H4 (cell line): ENCODE data around the gene KRTCAP3. TPM values are rescaled to one million over a fixed set of nuclear protein-coding genes. Genes with fewer than 3 reads are reported as not detected.

Experiments used
- DNase-seq: peaks from one replicate; pipeline ENCODE4 v3.0.0-alpha.2; 2015; ENCODE audit warnings: low spot score
- total RNA-seq: library from RNA; depleted of rRNA; stranded (reverse); fragments of >200 nt; shearing (Covaris generic); gene quantifications from 2 replicates; pipeline ENCODE4 v1.2.3, GENCODE V29; 2014; rRNA removed

Gene KRTCAP3
- total RNA-seq, 1 experiment from 2014 or later: not detected

DNA sequence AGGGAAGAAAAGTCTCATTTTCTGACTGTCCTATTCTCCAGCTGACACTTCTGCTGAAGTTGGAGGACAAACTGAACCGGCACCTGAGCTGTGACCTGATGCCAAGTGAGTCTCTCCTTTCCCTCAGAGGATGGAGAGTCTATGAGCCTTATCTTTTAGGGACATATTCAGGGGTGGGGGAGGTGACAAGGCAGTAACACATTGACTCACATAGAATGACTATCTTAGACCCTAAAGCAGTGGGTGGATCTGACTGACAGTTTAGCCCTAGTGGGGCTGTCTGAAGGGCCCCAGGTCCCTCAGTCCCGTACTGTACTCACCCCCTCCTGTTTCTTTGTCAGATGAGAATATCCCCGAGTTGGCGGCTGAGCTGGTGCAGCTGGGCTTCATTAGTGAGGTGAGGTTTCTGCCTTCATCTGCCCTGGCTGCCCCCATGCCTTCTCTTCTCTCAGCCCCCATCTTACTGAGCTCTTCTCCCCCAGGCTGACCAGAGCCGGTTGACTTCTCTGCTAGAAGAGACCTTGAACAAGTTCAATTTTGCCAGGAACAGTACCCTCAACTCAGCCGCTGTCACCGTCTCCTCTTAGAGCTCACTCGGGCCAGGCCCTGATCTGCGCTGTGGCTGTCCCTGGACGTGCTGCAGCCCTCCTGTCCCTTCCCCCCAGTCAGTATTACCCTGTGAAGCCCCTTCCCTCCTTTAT lies 805 bp upstream of the KRTCAP3 start:
- DNase-seq: no peak

DNA sequence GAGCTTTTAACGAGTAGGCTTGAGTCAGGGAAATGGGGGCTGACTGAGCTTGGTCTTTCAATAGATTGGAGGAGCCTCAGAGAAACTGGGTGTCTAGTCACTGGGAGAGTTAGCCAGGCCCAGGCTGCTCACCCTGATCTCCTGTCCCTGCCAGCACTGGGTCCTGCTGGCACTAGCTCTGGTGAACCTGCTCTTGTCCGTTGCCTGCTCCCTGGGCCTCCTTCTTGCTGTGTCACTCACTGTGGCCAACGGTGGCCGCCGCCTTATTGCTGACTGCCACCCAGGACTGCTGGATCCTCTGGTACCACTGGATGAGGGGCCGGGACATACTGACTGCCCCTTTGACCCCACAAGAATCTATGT lies 720 bp downstream of the KRTCAP3 start:
- DNase-seq: no peak

- DNase-seq: no peak
Observed at GRCh38 chr2:27445155-27445554, 3.0 kb downstream of the KRTCAP3 start.

GRCh38 chr2:27445615-27446014 lies 3.4 kb downstream of the KRTCAP3 start:
- DNase-seq: no peak

DNA sequence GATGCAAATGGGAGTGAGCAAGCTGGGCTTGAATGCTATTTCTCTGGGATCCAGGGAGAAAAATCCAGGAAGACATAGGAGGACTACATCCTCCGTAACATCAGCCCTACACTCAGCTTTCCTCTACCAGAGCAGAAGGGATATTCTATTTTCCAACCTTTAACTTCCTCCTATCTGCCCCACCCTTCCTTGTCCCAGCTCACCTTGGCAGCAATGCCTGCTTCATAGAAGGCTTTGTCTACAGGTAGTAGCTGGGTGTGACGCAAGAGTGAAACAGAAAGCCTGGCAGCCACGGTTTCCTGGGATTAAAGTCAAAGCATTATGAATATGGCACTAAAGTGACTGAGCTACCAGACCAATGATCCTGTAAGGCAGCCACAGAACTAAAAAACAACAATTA lies 3.9 kb downstream of the KRTCAP3 start:
- no peak for DNase-seq

DNA sequence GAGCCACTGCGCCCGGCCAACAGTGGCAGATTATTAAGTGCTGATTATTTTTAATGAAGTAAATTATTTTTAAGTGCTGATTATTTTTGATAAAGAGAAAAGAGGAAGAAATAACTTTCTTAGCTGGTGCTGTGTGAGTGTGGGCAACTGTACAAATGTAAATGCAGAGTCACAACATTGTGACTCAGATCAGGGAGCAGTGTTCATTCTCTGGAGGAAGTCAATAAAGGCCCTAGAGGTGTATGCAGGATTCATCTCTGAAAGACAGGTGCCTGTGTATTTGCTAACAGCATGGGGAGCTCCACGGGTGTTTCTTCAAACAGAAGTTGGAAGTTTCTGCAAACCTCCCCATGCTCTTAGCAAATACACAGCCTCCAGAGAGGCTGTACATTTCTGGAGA lies 6.2 kb downstream of the KRTCAP3 start:
- no peak for DNase-seq

GRCh38 chr2:27451095-27451494 lies 8.9 kb downstream of the KRTCAP3 start:
- no peak for DNase-seq

GRCh38 chr2:27453968-27454367 lies 11.8 kb downstream of the KRTCAP3 start:
- no peak for DNase-seq

DNA sequence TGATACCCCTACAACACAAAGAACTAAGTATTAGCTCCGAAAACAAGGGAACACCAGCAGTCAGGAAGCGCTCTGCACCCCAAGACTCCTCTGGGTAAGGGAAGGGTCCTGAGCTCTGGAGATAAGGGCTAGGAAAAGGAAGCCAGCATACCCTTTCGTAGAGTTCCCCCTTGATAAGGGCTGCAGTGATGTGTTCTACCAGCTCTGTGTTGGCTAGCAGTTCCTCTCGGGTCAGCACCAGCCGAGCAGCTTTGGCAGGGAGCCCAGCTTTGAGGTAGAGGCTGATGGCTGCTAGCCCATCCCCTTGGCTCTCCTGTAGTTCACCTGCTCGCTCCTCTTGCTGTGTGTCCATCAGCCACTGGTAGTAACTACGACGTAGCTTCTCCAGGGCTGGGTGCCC lies 18.9 kb downstream of the KRTCAP3 start:
- DNase-seq: no peak

DNA sequence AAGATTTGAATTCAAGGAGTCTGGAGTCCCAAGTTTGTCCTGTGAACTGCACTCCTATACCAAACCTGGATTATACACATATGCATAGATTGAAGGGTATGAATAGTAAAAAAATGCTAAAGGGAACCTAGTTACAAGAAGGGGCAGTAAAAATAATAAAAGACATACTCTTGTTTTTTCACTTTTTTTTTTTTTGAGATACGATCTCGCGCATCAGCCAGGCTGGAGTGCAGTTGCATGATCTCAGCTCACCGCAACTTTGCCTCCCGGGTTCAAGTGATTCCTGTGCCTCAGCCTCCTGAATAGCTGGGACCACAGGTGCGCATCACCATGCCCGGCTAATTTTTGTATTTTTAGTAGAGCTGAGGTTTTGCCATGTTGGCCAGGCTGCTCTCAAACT lies 22.3 kb downstream of the KRTCAP3 start:
- no peak for DNase-seq

GRCh38 chr2:27471961-27472360 lies 29.8 kb downstream of the KRTCAP3 start:
- DNase-seq: no peak

- DNase-seq: no peak
Observed at GRCh38 chr2:27485496-27485895, 43.3 kb downstream of the KRTCAP3 start.

- no peak for DNase-seq
Observed at GRCh38 chr2:27489118-27489497, 46.9 kb downstream of the KRTCAP3 start.

- peak; percentile 97 for DNase-seq
Observed at GRCh38 chr2:27489498-27490397, 47.6 kb downstream of the KRTCAP3 start, which contains the start of gene IFT172. Gene IFT172, minus strand, starts transcription at chr2:27489743. Its CDS starts 90 bp downstream, at chr2:27489653.

DNA sequence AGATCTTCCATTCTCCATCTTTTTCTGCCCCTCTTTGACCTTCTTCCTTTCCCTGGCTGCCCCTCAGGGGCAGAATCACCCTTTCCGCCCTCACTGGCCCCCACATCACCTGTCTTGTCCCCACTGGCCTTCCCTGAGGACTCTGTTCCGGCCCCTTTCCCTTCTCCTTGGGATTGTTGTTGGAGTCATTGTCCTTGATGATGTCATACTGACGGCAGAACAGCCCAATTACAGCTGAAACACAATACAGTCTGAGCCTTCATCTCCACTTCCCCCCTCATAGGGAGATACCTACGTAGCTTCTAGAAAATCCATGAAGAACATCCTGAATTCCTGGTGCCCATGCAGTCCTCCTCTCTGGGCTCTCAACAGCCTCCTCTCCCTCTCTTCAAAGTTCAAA lies 50.4 kb downstream of the KRTCAP3 start:
- DNase-seq: no peak

DNA sequence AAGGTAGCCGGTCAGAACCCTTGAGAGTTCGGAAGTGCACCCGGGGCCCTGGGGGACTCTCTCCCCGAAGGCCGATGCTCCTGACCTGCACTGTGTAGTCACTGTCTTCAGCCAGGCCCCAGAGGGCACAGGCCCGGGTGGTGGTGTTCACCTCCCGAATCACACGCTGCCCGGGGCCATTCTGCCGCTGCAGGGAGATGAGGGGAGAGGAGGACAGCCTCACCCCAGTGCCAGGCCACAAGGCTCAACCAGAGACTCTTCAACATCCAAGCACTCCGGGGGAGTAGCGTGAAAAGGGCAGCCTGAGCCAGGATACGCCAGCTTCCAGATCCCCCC lies 51.7 kb downstream of the KRTCAP3 start:
- DNase-seq: no peak

Other genes with a start within 250 kb of the KRTCAP3 start
- 196 and 202 TPM in 2 replicates for gene ATRAID, start 230.3 kb upstream of the KRTCAP3 start, total RNA-seq
- gene SLC5A6, start 230.1 kb upstream of the KRTCAP3 start, total RNA-seq: 22.6 and 26.2 TPM in 2 replicates
- 4.7 and 6.9 TPM in 2 replicates for gene CAD, start 225.0 kb upstream of the KRTCAP3 start, total RNA-seq
- gene SLC30A3, start 179.3 kb upstream of the KRTCAP3 start, total RNA-seq: 0.46 and 0.49 TPM in 2 replicates
- gene DNAJC5G, start 166.9 kb upstream of the KRTCAP3 start, total RNA-seq: not detected in 2 replicates
- 0.35 TPM in 1 of 2 replicates, not detected in the other for gene TRIM54, start 160.0 kb upstream of the KRTCAP3 start, total RNA-seq
- gene UCN, start 133.9 kb upstream of the KRTCAP3 start, total RNA-seq: 0.53 TPM in 1 of 2 replicates, not detected in the other
- 52.9 and 61.7 TPM in 2 replicates for gene MPV17, start 119.3 kb upstream of the KRTCAP3 start, total RNA-seq
- 24.5 and 29.9 TPM in 2 replicates for gene GTF3C2, start 85.6 kb upstream of the KRTCAP3 start, total RNA-seq
- 15.0 and 23.8 TPM in 2 replicates for gene EIF2B4, start 72.0 kb upstream of the KRTCAP3 start, total RNA-seq
- 79.6 and 84.6 TPM in 2 replicates for gene SNX17, start 71.8 kb upstream of the KRTCAP3 start, total RNA-seq
- 1.4 and 2.8 TPM in 2 replicates for gene ZNF513, start 61.6 kb upstream of the KRTCAP3 start, total RNA-seq
- gene PPM1G, start 32.8 kb upstream of the KRTCAP3 start, total RNA-seq: 72.0 and 81.7 TPM in 2 replicates
- 99.9 and 102 TPM in 2 replicates for gene NRBP1, start 13.8 kb upstream of the KRTCAP3 start, total RNA-seq
- gene IFT172, start 47.4 kb downstream of the KRTCAP3 start, total RNA-seq: 4.5 and 6.3 TPM in 2 replicates
- 0.16 and 0.29 TPM in 2 replicates for gene FNDC4, start 52.8 kb downstream of the KRTCAP3 start, total RNA-seq
- not detected in 2 replicates for gene GCKR, start 54.5 kb downstream of the KRTCAP3 start, total RNA-seq
- 16.9 and 18.0 TPM in 2 replicates for gene ZNF512, start 140.7 kb downstream of the KRTCAP3 start, total RNA-seq
- gene CCDC121, start 186.6 kb downstream of the KRTCAP3 start, total RNA-seq: 1.5 and 1.9 TPM in 2 replicates
- gene GPN1, start 186.7 kb downstream of the KRTCAP3 start, total RNA-seq: 22.3 and 29.9 TPM in 2 replicates
- gene SUPT7L, start 221.2 kb downstream of the KRTCAP3 start, total RNA-seq: 9.1 and 11.8 TPM in 2 replicates
- gene SLC4A1AP, start 221.5 kb downstream of the KRTCAP3 start, total RNA-seq: 16.6 and 17.4 TPM in 2 replicates